Loucy (cell line): ENCODE measurements around the gene YWHAQ.

ENCODE experiments used
- H2AFZ ChIP-seq: fragments of 200-600 bp; sonication (generic); 2 replicates; pipeline ENCODE4 v1.6.0; 2016; ENCODE audit warnings: antibody characterized with exemption, mild to moderate bottlenecking, low read length, moderate library complexity
- H3F3A ChIP-seq: fragments of 200-600 bp; 2 replicates; pipeline ENCODE4 v1.6.0; 2016; ENCODE audit warnings: antibody characterized with exemption, low read depth, mild to moderate bottlenecking
- H3K27me3 ChIP-seq: fragments of 200-600 bp; sonication (generic); 2 replicates; pipeline ENCODE4 v1.6.1; 2014; ENCODE audit warnings: low read length, mild to moderate bottlenecking; ENCODE audit not compliant: insufficient read depth, poor library complexity, severe bottlenecking
- H3K36me3 ChIP-seq: fragments of 200-600 bp; sonication (generic); 2 replicates; pipeline ENCODE4 v1.6.1; 2016; ENCODE audit warnings: low read length; ENCODE audit not compliant: insufficient read depth
- H3K4me1 ChIP-seq: fragments of 200-600 bp; sonication (generic); 2 replicates; pipeline ENCODE4 v1.5.1; 2014; ENCODE audit warnings: low read length, mild to moderate bottlenecking; ENCODE audit not compliant: insufficient read depth, poor library complexity, severe bottlenecking
- H3K4me2 ChIP-seq: fragments of 200-600 bp; sonication (generic); 2 replicates; pipeline ENCODE4 v1.6.0; 2014; ENCODE audit warnings: antibody characterized with exemption, low read length, low read depth, mild to moderate bottlenecking; ENCODE audit not compliant: poor library complexity, severe bottlenecking
- H3K4me3 ChIP-seq: fragments of 200-600 bp; sonication (generic); 2 replicates; pipeline ENCODE4 v1.5.1; 2014; ENCODE audit warnings: low read length, mild to moderate bottlenecking, mixed read lengths; ENCODE audit not compliant: poor library complexity, severe bottlenecking
- H3K79me2 ChIP-seq: fragments of 200-600 bp; sonication (generic); 2 replicates; pipeline ENCODE4 v1.6.1; 2014; ENCODE audit warnings: low read length; ENCODE audit not compliant: insufficient read depth
- H3K9ac ChIP-seq: fragments of 200-600 bp; sonication (generic); 2 replicates; pipeline ENCODE4 v1.6.0; 2014; ENCODE audit warnings: mild to moderate bottlenecking, low read depth, low read length, moderate library complexity; ENCODE audit not compliant: poor library complexity, severe bottlenecking
- H3K9me2 ChIP-seq: fragments of 200-600 bp; sonication (generic); replicated peaks from 2 replicates; pipeline ENCODE4 v1.6.1; 2016; ENCODE audit warnings: low read depth, low read length, mixed read lengths
- H3K9me3 ChIP-seq: fragments of 200-600 bp; sonication (generic); 2 replicates; pipeline ENCODE4 v1.6.1; 2014; ENCODE audit warnings: mild to moderate bottlenecking, antibody characterized with exemption, low read length, low read depth; ENCODE audit not compliant: insufficient read depth
- H4K20me1 ChIP-seq: fragments of 200-600 bp; sonication (generic); 2 replicates; pipeline ENCODE4 v1.6.0; 2014; ENCODE audit warnings: antibody characterized with exemption, low read length, mild to moderate bottlenecking; ENCODE audit not compliant: insufficient read depth, poor library complexity, severe bottlenecking
- EZH2phosphoT487 ChIP-seq: fragments of 200-600 bp; IDR thresholded peaks from 2 replicates; pipeline ENCODE4 v1.6.1; 2018; ENCODE audit warnings: antibody characterized with exemption, mild to moderate bottlenecking, moderate library complexity, borderline replicate concordance
- TF ChIP-seq, protein P1 (sequence below): fragments of 200-600 bp; sonication (generic); conservative IDR thresholded peaks from 2 replicates; pipeline ENCODE4 v1.5.1; 2014; ENCODE audit warnings: mild to moderate bottlenecking, antibody characterized with exemption, low read length

Gene YWHAQ

DNA sequence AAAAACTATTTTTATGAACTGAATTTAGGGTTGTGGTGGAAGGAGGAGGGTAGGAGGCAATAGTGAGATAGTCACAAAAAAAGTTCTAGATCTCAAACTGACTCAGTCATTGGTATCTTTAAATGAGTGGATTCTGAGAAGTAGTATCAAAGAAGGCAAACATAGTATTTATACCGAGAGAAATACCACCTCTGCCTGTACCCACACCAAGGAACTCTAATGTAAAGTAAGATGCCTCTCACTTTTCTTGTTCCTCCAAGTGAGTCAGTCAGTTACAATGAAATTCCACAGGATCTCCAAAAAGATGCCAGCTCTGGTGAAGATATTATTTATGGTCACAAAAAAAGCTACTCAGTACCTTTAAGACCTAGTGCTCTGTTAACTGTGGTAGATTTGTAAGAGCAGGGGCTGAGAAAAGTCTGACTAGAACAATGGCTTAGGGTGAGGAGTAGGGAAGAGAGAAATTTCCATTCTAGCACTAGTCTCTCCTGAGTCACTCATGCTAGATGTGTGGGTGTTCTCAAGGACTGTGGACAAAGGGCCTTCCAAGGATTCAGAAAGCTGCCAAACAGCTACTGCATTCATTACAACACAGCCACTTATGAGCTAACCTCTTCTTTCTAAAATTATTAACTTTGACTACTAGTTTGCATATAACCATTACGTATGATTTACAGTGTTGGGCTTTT, 36.3 kb downstream of the YWHAQ start:
- no peaks in the 10 kb centered on the region for H3K9me2 ChIP-seq
- H4K20me1 ChIP-seq, result peaks cover 89% of the 10 kb centered on the region
- H3K27me3 ChIP-seq, result no peaks in the 10 kb centered on the region
- H3K4me1 ChIP-seq, result no peaks in the 10 kb centered on the region
- H3K79me2 ChIP-seq, result peaks cover 99% of the 10 kb centered on the region
- no peaks in the 10 kb centered on the region for H3F3A ChIP-seq
- TF ChIP-seq EZH2phosphoT487, result no peak
- TF ChIP-seq, protein P1, sequence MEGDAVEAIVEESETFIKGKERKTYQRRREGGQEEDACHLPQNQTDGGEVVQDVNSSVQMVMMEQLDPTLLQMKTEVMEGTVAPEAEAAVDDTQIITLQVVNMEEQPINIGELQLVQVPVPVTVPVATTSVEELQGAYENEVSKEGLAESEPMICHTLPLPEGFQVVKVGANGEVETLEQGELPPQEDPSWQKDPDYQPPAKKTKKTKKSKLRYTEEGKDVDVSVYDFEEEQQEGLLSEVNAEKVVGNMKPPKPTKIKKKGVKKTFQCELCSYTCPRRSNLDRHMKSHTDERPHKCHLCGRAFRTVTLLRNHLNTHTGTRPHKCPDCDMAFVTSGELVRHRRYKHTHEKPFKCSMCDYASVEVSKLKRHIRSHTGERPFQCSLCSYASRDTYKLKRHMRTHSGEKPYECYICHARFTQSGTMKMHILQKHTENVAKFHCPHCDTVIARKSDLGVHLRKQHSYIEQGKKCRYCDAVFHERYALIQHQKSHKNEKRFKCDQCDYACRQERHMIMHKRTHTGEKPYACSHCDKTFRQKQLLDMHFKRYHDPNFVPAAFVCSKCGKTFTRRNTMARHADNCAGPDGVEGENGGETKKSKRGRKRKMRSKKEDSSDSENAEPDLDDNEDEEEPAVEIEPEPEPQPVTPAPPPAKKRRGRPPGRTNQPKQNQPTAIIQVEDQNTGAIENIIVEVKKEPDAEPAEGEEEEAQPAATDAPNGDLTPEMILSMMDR, result no peak
- no peak overlapping the region for H3K4me3 ChIP-seq
- H2AFZ ChIP-seq, result no peak overlapping the region
- peaks cover 8% of the 10 kb centered on the region; the same call in 1 of the 2 replicates for H3K9me3 ChIP-seq
- peaks cover 56% of the 10 kb centered on the region for H3K36me3 ChIP-seq
- no peak overlapping the region for H3K9ac ChIP-seq
- H3K4me2 ChIP-seq, result no peak overlapping the region

DNA sequence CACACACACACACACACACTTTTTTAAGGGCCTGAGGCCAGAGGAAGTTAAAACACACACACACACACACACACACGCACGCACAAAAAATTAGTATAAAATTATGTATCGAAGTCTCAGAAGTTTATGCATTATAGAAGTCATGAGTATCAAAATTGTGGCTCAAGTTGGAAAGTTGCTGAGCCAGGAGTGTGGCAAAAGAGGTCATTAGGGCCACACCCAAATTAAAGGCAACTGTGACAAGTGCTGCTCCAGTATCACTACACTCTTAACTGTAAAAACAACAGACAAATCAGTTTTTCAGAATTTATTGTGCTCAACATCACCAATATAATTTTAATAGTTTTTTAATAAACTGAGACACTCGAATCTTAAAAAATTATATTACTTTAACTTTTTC, 36.9 kb downstream of the YWHAQ start:
- TF ChIP-seq, protein P1, result no peak
- no peak for TF ChIP-seq EZH2phosphoT487
- Histone ChIP-seq H3K9me2 (no peaks in the 10 kb centered on the region), H4K20me1 (peaks cover 89% of the 10 kb centered on the region), H3K27me3 (no peaks in the 10 kb centered on the region), H3K4me1 (no peaks in the 10 kb centered on the region), H3K9me3 (peaks cover 2% of the 10 kb centered on the region; the same call in 1 of the 2 replicates), H3K9ac (no peak overlapping the region), H2AFZ (no peak overlapping the region), H3F3A (no peaks in the 10 kb centered on the region), H3K4me2 (no peak overlapping the region), H3K36me3 (peaks cover 56% of the 10 kb centered on the region), H3K4me3 (no peak overlapping the region), H3K79me2 (peaks cover 98% of the 10 kb centered on the region)

DNA sequence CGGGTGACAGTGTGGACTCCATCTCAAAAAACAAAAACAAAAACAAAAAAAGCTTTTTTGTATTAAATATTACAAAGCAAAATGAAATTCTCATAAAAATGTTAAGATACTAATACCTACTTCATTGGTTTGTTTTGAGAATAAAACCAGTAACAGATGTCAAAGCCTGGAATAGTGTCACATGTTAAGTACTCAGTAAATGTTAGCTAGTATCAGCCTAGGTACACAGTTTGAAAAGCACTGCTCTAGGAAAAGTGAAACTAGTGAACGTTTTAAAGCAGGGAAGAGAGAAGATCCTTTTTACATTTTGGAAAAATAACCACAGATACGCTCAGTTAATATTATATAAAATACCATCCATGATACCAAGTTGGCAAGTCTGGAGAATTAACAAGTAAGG, 38.1 kb downstream of the YWHAQ start:
- no peaks in the 10 kb centered on the region for H3K4me1 ChIP-seq
- no peak overlapping the region for H2AFZ ChIP-seq
- peaks cover 59% of the 10 kb centered on the region for H3K36me3 ChIP-seq
- no peaks in the 10 kb centered on the region for H3K9me3 ChIP-seq
- no peak overlapping the region for H3K4me2 ChIP-seq
- no peak overlapping the region for H3K9ac ChIP-seq
- peaks cover 97% of the 10 kb centered on the region for H3K79me2 ChIP-seq
- no peak overlapping the region for H3K4me3 ChIP-seq
- H3K27me3 ChIP-seq, result no peaks in the 10 kb centered on the region
- TF ChIP-seq, protein P1, result no peak
- no peak for TF ChIP-seq EZH2phosphoT487
- H4K20me1 ChIP-seq, result peaks cover 86% of the 10 kb centered on the region
- H3K9me2 ChIP-seq, result no peaks in the 10 kb centered on the region
- no peaks in the 10 kb centered on the region for H3F3A ChIP-seq
